ENCODE results near the gene TRMU.

TRMU gene

GRCh38 chr22:46317646-46318045, 17.9 kb upstream of the TRMU start:
- no peak for ATAC-seq
- TF ChIP-seq ZFP3 (CRISPR knock-in tag; IDR thresholded peaks at IDR 0.05) (no peak), POU6F1 (CRISPR knock-in tag; IDR thresholded peaks at IDR 0.05; ENCODE audit: borderline replicate concordance, low read depth) (no peak), ARNTL (CRISPR knock-in tag; IDR thresholded peaks at IDR 0.05; ENCODE audit: borderline replicate concordance, low read depth) (no peak), CREB5 (CRISPR knock-in tag; IDR thresholded peaks at IDR 0.05; ENCODE audit: low read depth) (no peak), CSDC2 (CRISPR knock-in tag; IDR thresholded peaks at IDR 0.05) (no peak), CSRNP3 (CRISPR knock-in tag; IDR thresholded peaks at IDR 0.05) (no peak), ISL1 (CRISPR knock-in tag; IDR thresholded peaks at IDR 0.05) (no peak), BACH2 (CRISPR knock-in tag; IDR thresholded peaks at IDR 0.05; ENCODE audit: borderline replicate concordance) (no peak), ZNF565 (CRISPR knock-in tag; conservative IDR thresholded peaks at IDR 0.05; ENCODE audit: low read depth) (no peak), ESRRG (CRISPR knock-in tag; IDR thresholded peaks at IDR 0.05) (no peak)

GRCh38 chr22:46318576-46318975, 16.9 kb upstream of the TRMU start:
- ATAC-seq, result no peak
- TF ChIP-seq ESRRG (CRISPR knock-in tag; IDR thresholded peaks at IDR 0.05) (no peak), ZC3H10 (CRISPR knock-in tag; IDR thresholded peaks at IDR 0.05) (no peak), ZNF8 (CRISPR knock-in tag; IDR thresholded peaks at IDR 0.05) (no peak), CSRNP3 (CRISPR knock-in tag; IDR thresholded peaks at IDR 0.05) (no peak), TOX (CRISPR knock-in tag; IDR thresholded peaks at IDR 0.05; ENCODE audit: borderline replicate concordance) (no peak), PPARA (CRISPR knock-in tag; IDR thresholded peaks at IDR 0.05; ENCODE audit: borderline replicate concordance) (no peak), ARNTL (CRISPR knock-in tag; IDR thresholded peaks at IDR 0.05; ENCODE audit: borderline replicate concordance, low read depth) (no peak), POU6F1 (CRISPR knock-in tag; IDR thresholded peaks at IDR 0.05; ENCODE audit: borderline replicate concordance, low read depth) (no peak), TSHZ2 (CRISPR knock-in tag; IDR thresholded peaks at IDR 0.05) (no peak), TCF4 (CRISPR knock-in tag; IDR thresholded peaks at IDR 0.05; ENCODE audit: borderline replicate concordance) (no peak), OSR1 (CRISPR knock-in tag; IDR thresholded peaks at IDR 0.05) (no peak), PATZ1 (CRISPR knock-in tag; IDR thresholded peaks at IDR 0.05; ENCODE audit: borderline replicate concordance) (no peak), BACH2 (CRISPR knock-in tag; IDR thresholded peaks at IDR 0.05; ENCODE audit: borderline replicate concordance) (no peak), SNAI2 (CRISPR knock-in tag; IDR thresholded peaks at IDR 0.05) (no peak), GLIS3 (CRISPR knock-in tag; IDR thresholded peaks at IDR 0.05) (no peak), ZFP3 (CRISPR knock-in tag; IDR thresholded peaks at IDR 0.05) (no peak), RARB (CRISPR knock-in tag; IDR thresholded peaks at IDR 0.05) (no peak), ZFP30 (CRISPR knock-in tag; IDR thresholded peaks at IDR 0.05) (no peak)
